Gastroesophageal sphincter (tissue), 4 donors: ENCODE data around the gene CARD6. TPM values are rescaled to one million over a fixed set of nuclear protein-coding genes. Genes with fewer than 3 reads are reported as not detected.
"Not testable (repeated sequence)": the region's sequence is repeated elsewhere in the genome, so short reads cannot be mapped to it uniquely, and the experiment has no call there.

Experiments
- ATAC-seq: fragments of 150-250 bp; one replicate; pipeline ENCODE4 v1.9.1; 2016; ENCODE audit warnings: mild to moderate bottlenecking, moderate library complexity
- H3K27ac ChIP-seq, 4 donors: fragments of 200-600 bp; sonication (generic) in 3 of 4; 1 replicate in 3 of 4; 2 replicates in 1 of 4; pipeline ENCODE4 v1.5.1; 2016 to 2019
- H3K27me3 ChIP-seq: fragments of 200-600 bp; sonication (generic); one replicate; pipeline ENCODE4 v1.5.1; 2019
- H3K36me3 ChIP-seq, 2 donors: fragments of 200-600 bp; sonication (generic); one replicate each; pipeline ENCODE4 v1.5.1; 2019; ENCODE audit warnings: control low read depth in 1 of 2
- H3K4me1 ChIP-seq, 3 donors: fragments of 200-600 bp; sonication (generic); 1 replicate in 2 of 3; 2 replicates in 1 of 3; pipeline ENCODE4 v1.5.1; 2016 to 2019; ENCODE audit warnings: control low read depth in 2 of 3
- H3K4me3 ChIP-seq, 2 donors: fragments of 200-600 bp; sonication (generic); one replicate each; pipeline ENCODE4 v1.5.1; 2019; ENCODE audit warnings: mild to moderate bottlenecking in 1 of 2, moderate library complexity in 1 of 2
- H3K9me3 ChIP-seq, 3 donors: fragments of 200-600 bp; sonication (generic); one replicate each; pipeline ENCODE4 v1.5.1; 2017 to 2019; ENCODE audit warnings: control low read depth in 2 of 3
- EP300 ChIP-seq: sonication (generic); formaldehyde crosslinking; IDR thresholded peaks from one replicate; pipeline ENCODE4 v1.6.1; 2017; ENCODE audit warnings: antibody characterized with exemption, mild to moderate bottlenecking
- POLR2A ChIP-seq, 2 donors: fragments of 450-650 bp; IDR thresholded peaks; one replicate each; pipeline ENCODE4 v1.6.1; 2017; ENCODE audit warnings: antibody characterized with exemption in 2 of 2, mild to moderate bottlenecking in 2 of 2, moderate library complexity in 1 of 2
- POLR2AphosphoS5 ChIP-seq: sonication (generic); formaldehyde crosslinking; IDR thresholded peaks from one replicate; pipeline ENCODE4 v1.6.1; 2017; ENCODE audit warnings: antibody characterized with exemption
- WGBS, 2 donors: methylation state at CpG; one replicate each; pipeline ENCODE4 v1.1.5; 2018; ENCODE audit warnings: low coverage in 1 of 2; 5-methylcytosine and 5-hydroxymethylcytosine counted together
- total RNA-seq, 4 donors: library from RNA; depleted of rRNA; stranded (reverse); fragments of >200 nt; gene quantifications; one replicate each; pipeline ENCODE4 v1.1.0, GENCODE V29; 2016
- TF ChIP-seq, protein P1 (sequence below), 4 experiments: fragments of 200-600 bp in 2 of 4; fragments of 450-650 bp in 2 of 4; sonication (generic) in 1 of 4; IDR thresholded peaks; one replicate each; pipeline ENCODE4 v1.5.1; 2017 to 2019; ENCODE audit warnings: antibody characterized with exemption in 4 of 4, mild to moderate bottlenecking in 2 of 4, moderate library complexity in 2 of 4

CARD6 gene
- total RNA-seq, 4 donors from 2014 or later: 4.8 to 13.6 (median 8.5) TPM

DNA sequence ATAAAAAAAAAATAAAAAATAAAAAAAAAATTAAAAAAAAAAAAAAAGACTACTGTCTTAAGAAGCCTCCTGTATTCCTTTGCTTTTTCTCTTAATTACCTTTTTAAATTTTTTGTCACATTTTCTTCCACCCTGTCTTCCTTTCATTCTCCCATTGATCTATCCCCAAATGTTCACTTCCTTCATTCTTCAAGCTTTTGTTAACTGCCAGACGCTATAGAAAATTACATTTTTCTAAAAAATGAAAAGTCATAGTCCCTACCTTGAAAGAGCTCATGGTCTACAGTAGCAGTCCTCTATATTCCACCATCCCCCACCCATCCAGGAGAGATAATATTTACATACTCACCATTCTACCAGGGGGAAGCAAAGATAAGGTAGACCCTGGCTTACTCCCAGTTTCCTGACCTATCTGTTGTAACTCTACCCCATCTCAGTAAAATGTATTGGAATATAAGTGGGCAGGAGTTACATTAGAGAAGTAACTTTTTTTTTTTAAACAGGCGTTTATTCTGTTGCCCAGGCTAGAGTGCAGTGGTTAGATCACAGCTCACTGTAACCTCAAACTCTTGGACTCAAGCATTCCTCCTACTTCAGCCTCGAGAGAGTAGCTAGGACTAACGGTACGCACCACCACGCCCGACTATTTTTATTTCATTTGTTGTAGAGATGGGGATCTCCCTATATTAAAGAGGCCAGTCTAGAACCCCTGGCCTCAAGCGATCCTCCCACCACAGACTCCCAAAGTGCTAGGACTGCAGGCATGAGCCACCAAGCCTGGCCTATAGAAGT lies 39.2 kb upstream of the CARD6 start:
- no peaks in the 10 kb centered on the region for H3K36me3 ChIP-seq
- no peak overlapping the region for H3K27ac ChIP-seq
- TF ChIP-seq POLR2AphosphoS5 (no peak), POLR2A (IDR thresholded peaks at IDR 0.05) (no peak), EP300 (no peak)
- TF ChIP-seq, protein P1, sequence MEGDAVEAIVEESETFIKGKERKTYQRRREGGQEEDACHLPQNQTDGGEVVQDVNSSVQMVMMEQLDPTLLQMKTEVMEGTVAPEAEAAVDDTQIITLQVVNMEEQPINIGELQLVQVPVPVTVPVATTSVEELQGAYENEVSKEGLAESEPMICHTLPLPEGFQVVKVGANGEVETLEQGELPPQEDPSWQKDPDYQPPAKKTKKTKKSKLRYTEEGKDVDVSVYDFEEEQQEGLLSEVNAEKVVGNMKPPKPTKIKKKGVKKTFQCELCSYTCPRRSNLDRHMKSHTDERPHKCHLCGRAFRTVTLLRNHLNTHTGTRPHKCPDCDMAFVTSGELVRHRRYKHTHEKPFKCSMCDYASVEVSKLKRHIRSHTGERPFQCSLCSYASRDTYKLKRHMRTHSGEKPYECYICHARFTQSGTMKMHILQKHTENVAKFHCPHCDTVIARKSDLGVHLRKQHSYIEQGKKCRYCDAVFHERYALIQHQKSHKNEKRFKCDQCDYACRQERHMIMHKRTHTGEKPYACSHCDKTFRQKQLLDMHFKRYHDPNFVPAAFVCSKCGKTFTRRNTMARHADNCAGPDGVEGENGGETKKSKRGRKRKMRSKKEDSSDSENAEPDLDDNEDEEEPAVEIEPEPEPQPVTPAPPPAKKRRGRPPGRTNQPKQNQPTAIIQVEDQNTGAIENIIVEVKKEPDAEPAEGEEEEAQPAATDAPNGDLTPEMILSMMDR (IDR thresholded peaks at IDR 0.05): no peak
- peaks cover 0 to 19% (median 0%) of the 10 kb centered on the region in 3 donors for H3K4me1 ChIP-seq
- H3K9me3 ChIP-seq: no peaks in the 10 kb centered on the region
- ATAC-seq: no peak
- 77 to 85% methylated on average over 7 to 8 of the region's 8 CpGs for WGBS, 2 donors
- H3K27me3 ChIP-seq: no peaks in the 10 kb centered on the region
- H3K4me3 ChIP-seq: no peak overlapping the region

GRCh38 chr5:40812125-40812524 lies 29.0 kb upstream of the CARD6 start:
- no peak for ATAC-seq
- Histone ChIP-seq H3K36me3 (no peaks in the 10 kb centered on the region), H3K27ac (no peak overlapping the region), H3K4me1 (no peaks in the 10 kb centered on the region), H3K27me3 (no peaks in the 10 kb centered on the region), H3K9me3 (no peaks in the 10 kb centered on the region), H3K4me3 (no peak overlapping the region)
- WGBS, 2 donors: 14 to 67% methylated on average over 1 of the region's 1 CpG
- no peak for TF ChIP-seq EP300
- TF ChIP-seq, protein P1 (IDR thresholded peaks at IDR 0.05): no peak
- TF ChIP-seq POLR2A (IDR thresholded peaks at IDR 0.05): no peak
- TF ChIP-seq POLR2AphosphoS5: no peak

DNA sequence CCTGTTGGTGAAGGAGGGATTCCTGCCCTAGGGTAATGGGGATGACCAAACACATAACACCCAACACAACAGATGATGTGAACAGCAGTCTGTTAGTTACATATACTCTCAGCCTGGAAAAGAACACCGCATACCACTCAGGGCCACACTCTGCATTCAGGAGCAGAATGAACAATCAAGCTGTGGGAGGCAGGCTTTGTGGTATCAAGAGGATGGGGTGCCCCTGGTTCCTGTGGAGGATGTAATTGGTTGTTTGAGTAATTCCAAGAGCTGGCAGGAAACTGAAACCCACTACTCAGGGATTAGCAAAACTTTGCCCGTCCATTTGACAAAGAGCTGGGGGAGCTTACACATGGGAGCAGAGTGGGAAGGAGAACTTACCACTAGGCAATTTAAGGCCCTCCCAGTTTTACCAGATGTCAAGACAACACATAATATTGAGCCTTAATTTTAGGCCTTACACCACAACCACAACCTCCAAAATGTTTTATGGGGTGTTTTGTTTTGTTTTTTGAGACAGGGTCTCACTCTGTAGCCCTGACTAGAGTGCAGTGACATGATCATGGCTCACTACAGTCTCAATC lies 27.4 kb upstream of the CARD6 start:
- Histone ChIP-seq H3K9me3 (no peaks in the 10 kb centered on the region), H3K27me3 (no peaks in the 10 kb centered on the region), H3K36me3 (no peaks in the 10 kb centered on the region), H3K4me3 (no peak overlapping the region), H3K4me1 (no peaks in the 10 kb centered on the region), H3K27ac (no peak overlapping the region)
- WGBS, 2 donors: 67 to 100% methylated on average over 1 to 2 of the region's 2 CpGs
- TF ChIP-seq POLR2A (IDR thresholded peaks at IDR 0.05): no peak
- no peak for TF ChIP-seq POLR2AphosphoS5
- TF ChIP-seq EP300: no peak
- TF ChIP-seq, protein P1 (IDR thresholded peaks at IDR 0.05): no peak
- ATAC-seq: no peak

- H3K4me3 ChIP-seq: no peak overlapping the region
- ATAC-seq: no peak
- 43% methylated on average over 1 of the region's 1 CpG; no CpG with 5 or more reads in 1 of the 2 donors for WGBS, 2 donors
- TF ChIP-seq EP300 (no peak), POLR2A (IDR thresholded peaks at IDR 0.05) (no peak), POLR2AphosphoS5 (no peak)
- TF ChIP-seq, protein P1 (IDR thresholded peaks at IDR 0.05): no peak
- H3K36me3 ChIP-seq: peaks cover 0 to 22% of the 10 kb centered on the region in 2 donors
- H3K27ac ChIP-seq: no peak overlapping the region
- H3K27me3 ChIP-seq: no peaks in the 10 kb centered on the region
- H3K9me3 ChIP-seq: no peaks in the 10 kb centered on the region
- H3K4me1 ChIP-seq: no peaks in the 10 kb centered on the region
These were observed 17.7 kb upstream of the CARD6 start for GRCh38 chr5:40823459-40823858.

DNA sequence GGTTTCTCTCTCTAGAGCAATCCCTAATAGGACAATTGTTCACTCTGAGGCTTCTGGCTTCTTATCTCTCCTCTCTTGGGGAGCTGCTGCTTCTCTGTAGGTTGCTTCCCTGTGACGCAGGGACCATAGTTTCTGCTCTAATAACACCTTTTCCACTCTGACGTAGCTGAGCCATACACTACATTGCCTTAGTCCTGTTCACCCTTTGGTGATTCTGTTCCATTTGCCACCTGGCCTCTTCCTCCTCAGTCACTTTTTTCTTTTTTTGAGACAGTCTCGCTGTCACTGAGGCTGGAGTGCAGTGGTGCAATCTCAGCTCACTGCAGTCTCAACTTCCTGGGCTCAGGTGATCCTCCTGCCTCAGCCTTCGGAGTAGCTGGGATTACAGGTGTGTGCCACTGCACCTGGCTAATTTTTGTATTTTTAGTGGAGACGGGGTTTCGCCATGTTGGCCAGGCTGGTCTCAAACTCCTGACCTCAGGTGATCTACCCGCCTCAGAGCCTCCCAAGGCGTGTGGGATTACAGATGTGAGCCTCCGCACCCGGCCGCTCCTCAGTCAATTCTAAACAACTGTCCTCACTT lies 15.6 kb upstream of the CARD6 start:
- WGBS, 2 donors: 69 to 86% methylated on average over 3 to 4 of the region's 11 CpGs

More for the DNA sequence above, 15.6 kb upstream of the CARD6 start:
- not testable (repeated sequence) for H3K27me3 ChIP-seq, H3K9me3 ChIP-seq, ATAC-seq, H3K27ac ChIP-seq, H3K4me3 ChIP-seq, H3K4me1 ChIP-seq
- H3K36me3 ChIP-seq: peaks cover 0 to 43% of the 10 kb centered on the region in 2 donors
